Spleen (tissue), 11 donors: Measurements from ENCODE around the gene EFCAB13. TPM values are rescaled to one million over a fixed set of nuclear protein-coding genes. Genes with fewer than 3 reads are reported as not detected.

Source experiments
- DNase-seq: peaks from one replicate; pipeline ENCODE4 v3.0.0-alpha.2; 2020
- H3K27ac ChIP-seq, 8 donors: fragments of 200-600 bp; sonication (generic) in 7 of 8; 1 replicate in 4 of 8; 2 replicates in 4 of 8; pipeline versions ENCODE4 v1.5.0 to v1.8.0; 2016 to 2021; ENCODE audit warnings: inconsistent platforms in 4 of 8, mild to moderate bottlenecking in 4 of 8, moderate library complexity in 1 of 8
- H3K27me3 ChIP-seq, 7 donors: fragments of 200-600 bp; sonication (generic) in 6 of 7; replicated peaks in 1 of 7; 1 replicate in 4 of 7; 2 replicates in 3 of 7; pipeline versions ENCODE4 v1.5.0 to v1.8.0; 2016 to 2021; ENCODE audit warnings: inconsistent platforms in 3 of 7, mild to moderate bottlenecking in 1 of 7
- H3K36me3 ChIP-seq, 6 donors: fragments of 200-600 bp; sonication (generic) in 5 of 6; 1 replicate in 4 of 6; 2 replicates in 2 of 6; pipeline versions ENCODE4 v1.5.0 to v1.8.0; 2016 to 2021; ENCODE audit warnings: inconsistent platforms in 2 of 6
- H3K4me1 ChIP-seq, 6 donors: fragments of 200-600 bp; sonication (generic) in 5 of 6; 1 replicate in 3 of 6; 2 replicates in 3 of 6; pipeline versions ENCODE4 v1.5.0 to v1.8.0; 2016 to 2021; ENCODE audit warnings: inconsistent platforms in 3 of 6
- H3K4me3 ChIP-seq, 8 donors: fragments of 200-600 bp; sonication (generic) in 7 of 8; 1 replicate in 4 of 8; 2 replicates in 4 of 8; pipeline versions ENCODE4 v1.5.0 to v1.8.0; 2016 to 2021; ENCODE audit warnings: inconsistent platforms in 4 of 8, mild to moderate bottlenecking in 4 of 8, moderate library complexity in 2 of 8
- H3K9me3 ChIP-seq, 8 donors: fragments of 200-600 bp; sonication (generic) in 7 of 8; 1 replicate in 4 of 8; 2 replicates in 4 of 8; pipeline versions ENCODE4 v1.5.0 to v1.8.0; 2016 to 2021; ENCODE audit warnings: inconsistent platforms in 4 of 8
- CTCF ChIP-seq, 11 experiments: fragments of 200-600 bp in 7 of 11; fragments of 450-650 bp in 4 of 11; sonication (generic) in 4 of 11; IDR thresholded peaks in 8 of 11; conservative IDR thresholded peaks in 3 of 11; 1 replicate in 7 of 11; 2 replicates in 4 of 11; pipeline versions ENCODE4 v1.4.0 to v1.8.0; 2016 to 2021; ENCODE audit warnings: antibody characterized with exemption in 11 of 11, inconsistent platforms in 4 of 11, mild to moderate bottlenecking in 1 of 11
- POLR2A ChIP-seq, 3 donors: fragments of 450-650 bp; IDR thresholded peaks; one replicate each; pipeline ENCODE4 v1.5.1; 2017; ENCODE audit warnings: antibody characterized with exemption in 3 of 3, mild to moderate bottlenecking in 1 of 3
- POLR2AphosphoS5 ChIP-seq, 3 donors: sonication (generic); formaldehyde crosslinking; IDR thresholded peaks; one replicate each; pipeline ENCODE4 v1.5.1; 2017; ENCODE audit warnings: antibody characterized with exemption in 3 of 3
- WGBS, 5 donors: extraction: QIAGEN DNeasy Blood & Tissue Kit in 3 of 5; methylation state at CpG; one replicate each; pipeline versions ENCODE4 v1.1.5 to v1.1.7; 2013 to 2018; 5-methylcytosine and 5-hydroxymethylcytosine counted together
- intact Hi-C: fragments of 100-400 bp; cut with DNase I; formaldehyde crosslinking; loops from one replicate; pipeline ENCODE4 v1.15.0; 2023; ENCODE audit warnings: low total_unique reads
- polyA plus RNA-seq, 3 donors: library from polyadenylated mRNA; stranded (reverse); fragments of 200-250 nt; gene quantifications; one replicate each; pipeline ENCODE4 v1.2.1, GENCODE V29; 2013
- total RNA-seq, 7 donors: library from RNA; depleted of rRNA in 3 of 7; stranded (reverse); fragments of >200 nt in 3 of 7; fragmentation: NEBNext Ultra II Directional in 4 of 7; extraction: Animal tissue kit (Norgen Biotek cat#: 25700) in 4 of 7; gene quantifications; one replicate each; pipeline versions ENCODE4 v1.1.0 to v1.2.1, GENCODE V29; 2016 to 2021
- donor health status: healthy with polysubstance abuse.
- donor health status: DM: no; HTN: no; CAD: no; lungs with moderate emphysema.
- donor health status: DM: no; HTN: no; CAD: no.
- donor health status: Bipolar disorder and iron deficiency.
- donor health status: healthy.
- donor health status: DM: no; HTN: no; CAD: no.
- donor health status: DM: yes; HTN: yes; CAD: no.

EFCAB13 gene
- total and polyA plus RNA-seq, 10 donors = 1.4 to 18.6 (median 12.4) TPM

- H3K27ac ChIP-seq = no peak overlapping the region
- no peak for TF ChIP-seq CTCF (IDR thresholded peaks at IDR 0.05 in 8 of 11, conservative IDR thresholded peaks at IDR 0.05 in 3 of 11)
- no peak for TF ChIP-seq POLR2A (IDR thresholded peaks at IDR 0.05)
- no peak for TF ChIP-seq POLR2AphosphoS5 (IDR thresholded peaks at IDR 0.05)
- WGBS, 5 donors = 89 to 98% (median 91%) methylated on average over 3 of the region's 3 CpGs
- H3K27me3 ChIP-seq = no peaks in the 10 kb centered on the region
- intact Hi-C loops = loop anchor here (5.0 kb wide), 1 partner anchor 86 kb away; no protein-coding TSS in a partner anchor
- peaks cover 0 to 23% (median 17%) of the 10 kb centered on the region in 6 donors for H3K4me1 ChIP-seq
- H3K36me3 ChIP-seq = no peaks in the 10 kb centered on the region
- no peak for DNase-seq
- peaks cover 0 to 4% (median 0%) of the 10 kb centered on the region in 8 donors for H3K9me3 ChIP-seq
- no peak overlapping the region for H3K4me3 ChIP-seq
These were observed 5.4 kb upstream of the EFCAB13 start for GRCh38 chr17:47318197-47318918.

GRCh38 chr17:47320879-47321502, 2.8 kb upstream of the EFCAB13 start:
- Histone ChIP-seq H3K36me3 (no peaks in the 10 kb centered on the region), H3K4me3 (no peak overlapping the region), H3K27me3 (no peaks in the 10 kb centered on the region), H3K9me3 (peaks cover 0 to 4% (median 0%) of the 10 kb centered on the region in 8 donors), H3K27ac (no peak overlapping the region), H3K4me1 (peaks cover 0 to 23% (median 13%) of the 10 kb centered on the region in 6 donors)
- TF ChIP-seq POLR2AphosphoS5 (IDR thresholded peaks at IDR 0.05) (no peak), POLR2A (IDR thresholded peaks at IDR 0.05) (no peak), CTCF (IDR thresholded peaks at IDR 0.05 in 8 of 11, conservative IDR thresholded peaks at IDR 0.05 in 3 of 11) (no peak)
- DNase-seq = no peak
- intact Hi-C loops = no loop called here
- 75 to 90% (median 79%) methylated on average over 5 of the region's 5 CpGs for WGBS, 5 donors

- H3K9me3 ChIP-seq = peaks cover 0 to 4% (median 0%) of the 10 kb centered on the region in 8 donors
- peak in 1 of 3 donors; percentile 87 for TF ChIP-seq POLR2AphosphoS5 (IDR thresholded peaks at IDR 0.05)
- TF ChIP-seq POLR2A (IDR thresholded peaks at IDR 0.05) = peak in 1 of 3 donors; percentile 33
- TF ChIP-seq CTCF (IDR thresholded peaks at IDR 0.05 in 8 of 11, conservative IDR thresholded peaks at IDR 0.05 in 3 of 11) = no peak
- peak overlapping the region; percentile 51 to 75 (median 64) for H3K4me3 ChIP-seq
- WGBS, 5 donors = 3 to 18% (median 6%) methylated on average over 28 of the region's 28 CpGs
- peak; percentile 84 for DNase-seq
- H3K27ac ChIP-seq = peak overlapping the region; percentile 90 to 98 (median 94)
- peaks cover 0 to 23% (median 12%) of the 10 kb centered on the region in 6 donors for H3K4me1 ChIP-seq
- intact Hi-C loops = no loop called here
- peaks cover 0 to 6% (median 0%) of the 10 kb centered on the region in 6 donors for H3K36me3 ChIP-seq
- H3K27me3 ChIP-seq = no peaks in the 10 kb centered on the region
These were observed 667 bp downstream of the EFCAB13 start for GRCh38 chr17:47324224-47325020.
